ENCODE results near the gene RUNX2. TPM values are rescaled to one million over a fixed set of nuclear protein-coding genes. Genes with fewer than 3 reads are reported as not detected.

The RUNX2 gene
- total RNA-seq, 3 donors from 2014 or later = 2.0 to 4.4 (median 3.4) TPM

GRCh38 chr6:45478240-45478639 lies 150.1 kb downstream of the RUNX2 start:
- no peaks in the 10 kb centered on the region for H3K36me3 ChIP-seq (ENCODE audit: low read depth)
- H3K4me1 ChIP-seq (ENCODE audit: low read depth) = peaks cover 16% of the 10 kb centered on the region
- TF ChIP-seq, protein P1, sequence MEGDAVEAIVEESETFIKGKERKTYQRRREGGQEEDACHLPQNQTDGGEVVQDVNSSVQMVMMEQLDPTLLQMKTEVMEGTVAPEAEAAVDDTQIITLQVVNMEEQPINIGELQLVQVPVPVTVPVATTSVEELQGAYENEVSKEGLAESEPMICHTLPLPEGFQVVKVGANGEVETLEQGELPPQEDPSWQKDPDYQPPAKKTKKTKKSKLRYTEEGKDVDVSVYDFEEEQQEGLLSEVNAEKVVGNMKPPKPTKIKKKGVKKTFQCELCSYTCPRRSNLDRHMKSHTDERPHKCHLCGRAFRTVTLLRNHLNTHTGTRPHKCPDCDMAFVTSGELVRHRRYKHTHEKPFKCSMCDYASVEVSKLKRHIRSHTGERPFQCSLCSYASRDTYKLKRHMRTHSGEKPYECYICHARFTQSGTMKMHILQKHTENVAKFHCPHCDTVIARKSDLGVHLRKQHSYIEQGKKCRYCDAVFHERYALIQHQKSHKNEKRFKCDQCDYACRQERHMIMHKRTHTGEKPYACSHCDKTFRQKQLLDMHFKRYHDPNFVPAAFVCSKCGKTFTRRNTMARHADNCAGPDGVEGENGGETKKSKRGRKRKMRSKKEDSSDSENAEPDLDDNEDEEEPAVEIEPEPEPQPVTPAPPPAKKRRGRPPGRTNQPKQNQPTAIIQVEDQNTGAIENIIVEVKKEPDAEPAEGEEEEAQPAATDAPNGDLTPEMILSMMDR (IDR thresholded peaks at IDR 0.05) = no peak
- no peaks in the 10 kb centered on the region for H3K9me3 ChIP-seq
- no peak overlapping the region for H3K4me3 ChIP-seq
- ATAC-seq (peak; percentile 61), DNase-seq (no peak)
- intact Hi-C loops (cut with DNase I, micrococcal nuclease) = no loop called here

- Histone ChIP-seq H3K4me1 (ENCODE audit: low read depth) (peaks cover 8% of the 10 kb centered on the region), H3K9me3 (no peaks in the 10 kb centered on the region), H3K36me3 (ENCODE audit: low read depth) (no peaks in the 10 kb centered on the region), H3K4me3 (no peak overlapping the region)
- DNase-seq = no peak
- ATAC-seq = peak; percentile 54
- TF ChIP-seq, protein P1 (IDR thresholded peaks at IDR 0.05) = no peak
- intact Hi-C loops (cut with DNase I, micrococcal nuclease) = no loop called here
Observed at GRCh38 chr6:45479834-45480751, 152.0 kb downstream of the RUNX2 start.

DNA sequence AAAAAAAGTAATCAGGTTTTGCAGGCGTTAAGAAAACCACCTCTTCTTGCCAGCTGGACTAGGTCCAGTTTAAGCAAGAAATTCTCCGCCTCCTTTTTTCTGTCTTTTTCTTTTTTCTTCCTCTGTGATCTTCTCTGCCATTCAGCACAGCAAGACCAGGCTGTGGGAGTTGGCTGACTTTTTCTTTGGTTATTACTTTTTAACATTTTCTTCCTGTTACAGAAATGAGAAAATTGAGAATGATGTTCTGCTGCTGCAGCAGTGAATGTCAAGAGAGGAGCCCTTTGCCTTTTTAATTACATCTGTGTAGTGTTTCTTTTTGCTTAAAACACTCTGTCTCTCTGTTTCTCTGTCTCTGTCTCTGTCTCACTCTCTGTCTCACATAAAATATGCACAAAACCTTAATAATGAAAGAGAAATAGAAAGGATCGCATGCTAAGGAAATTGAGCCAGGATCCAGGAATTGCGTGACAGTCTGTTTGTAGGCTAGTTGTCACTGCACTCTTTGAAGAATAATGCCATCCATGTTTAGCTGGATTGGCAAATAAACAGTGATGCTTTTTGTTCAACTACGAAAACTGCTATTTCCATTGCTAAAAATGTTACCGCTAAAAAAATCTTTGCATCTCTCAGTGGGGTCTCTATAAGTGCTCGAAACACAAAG lies 152.8 kb downstream of the RUNX2 start:
- intact Hi-C loops (cut with DNase I, micrococcal nuclease) = no loop called here
- DNase-seq = no peak
- Histone ChIP-seq H3K4me1 (ENCODE audit: low read depth) (peaks cover 8% of the 10 kb centered on the region), H3K9me3 (no peaks in the 10 kb centered on the region), H3K4me3 (no peak overlapping the region), H3K36me3 (ENCODE audit: low read depth) (no peaks in the 10 kb centered on the region)
- TF ChIP-seq, protein P1 (IDR thresholded peaks at IDR 0.05) = no peak
- no peak for ATAC-seq

DNA sequence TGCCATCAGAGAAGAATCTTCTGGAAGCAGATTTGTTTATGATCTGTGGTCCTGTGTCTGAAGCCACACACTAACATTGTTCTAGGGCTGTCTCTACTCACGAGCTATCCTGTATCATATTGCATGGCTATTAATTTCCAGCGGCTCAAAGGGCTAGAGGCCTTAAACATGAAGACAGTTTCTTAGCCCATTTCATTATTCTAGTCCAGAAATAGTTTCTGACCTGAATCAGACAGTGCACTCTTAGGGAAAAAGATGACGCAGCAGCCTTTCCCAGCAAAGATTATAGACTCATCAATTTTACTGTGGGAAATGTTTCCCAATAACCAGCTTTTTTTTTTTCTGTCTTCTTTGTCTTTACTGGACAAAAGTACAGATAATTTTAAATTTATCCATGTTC lies 154.9 kb downstream of the RUNX2 start:
- peaks cover 11% of the 10 kb centered on the region for H3K4me1 ChIP-seq (ENCODE audit: low read depth)
- DNase-seq = no peak
- TF ChIP-seq, protein P1 (IDR thresholded peaks at IDR 0.05) = no peak
- ATAC-seq = peak; percentile 19
- no peaks in the 10 kb centered on the region for H3K36me3 ChIP-seq (ENCODE audit: low read depth)
- intact Hi-C loops (cut with DNase I, micrococcal nuclease) = no loop called here
- H3K9me3 ChIP-seq = no peaks in the 10 kb centered on the region
- H3K4me3 ChIP-seq = no peak overlapping the region

DNA sequence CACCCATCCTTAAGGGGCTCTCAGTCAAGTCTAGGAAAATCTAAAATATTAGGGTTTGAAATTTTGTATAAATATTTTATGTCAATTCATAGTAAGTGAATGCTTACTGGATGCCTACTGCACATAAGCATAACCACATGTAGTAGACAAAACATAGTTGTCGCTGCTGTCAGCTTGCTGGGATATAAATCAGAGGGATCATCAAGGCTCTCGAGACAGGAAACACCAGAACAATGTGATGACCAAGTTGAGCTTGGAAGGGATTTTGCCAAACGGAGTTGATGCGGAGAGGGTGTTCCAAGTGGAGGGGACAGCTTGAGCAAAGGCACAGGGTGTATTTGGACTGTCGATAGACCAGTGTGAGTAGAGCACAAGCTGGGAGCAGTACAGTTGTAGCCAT lies 155.4 kb downstream of the RUNX2 start:
- TF ChIP-seq, protein P1 (IDR thresholded peaks at IDR 0.05) = no peak
- no peak for ATAC-seq
- Histone ChIP-seq H3K4me1 (ENCODE audit: low read depth) (peaks cover 11% of the 10 kb centered on the region), H3K9me3 (no peaks in the 10 kb centered on the region), H3K4me3 (no peak overlapping the region), H3K36me3 (ENCODE audit: low read depth) (no peaks in the 10 kb centered on the region)
- no peak for DNase-seq
- intact Hi-C loops (cut with DNase I, micrococcal nuclease) = no loop called here
